GM06990 (cell line): ENCODE results near the gene MTA1.

Experiments
- DNase-seq: peaks from one replicate; pipeline ENCODE4 v3.0.0-alpha.2; 2011; ENCODE audit not compliant: insufficient read length; ENCODE audit errors: extremely low read depth
- H3K27me3 ChIP-seq: replicated peaks from 2 replicates; pipeline ENCODE4 v1.6.0; 2011; ENCODE audit warnings: low read length; ENCODE audit not compliant: control insufficient read depth, insufficient read depth
- H3K36me3 ChIP-seq: 2 replicates; pipeline ENCODE4 v1.5.1; 2011; ENCODE audit warnings: low read length; ENCODE audit not compliant: control insufficient read depth, insufficient read depth
- H3K4me3 ChIP-seq: replicated peaks from 2 replicates; pipeline ENCODE4 v1.5.1; 2011; ENCODE audit warnings: low read depth, mild to moderate bottlenecking, control low read depth, low read length
- CTCF ChIP-seq: IDR thresholded peaks from 2 replicates; pipeline ENCODE4 v1.5.1; 2011; ENCODE audit warnings: low read length, control low read depth, mild to moderate bottlenecking, inconsistent platforms; ENCODE audit not compliant: insufficient read depth, poor library complexity, severe bottlenecking

The MTA1 gene

GRCh38 chr14:105501504-105502291, 82.1 kb downstream of the MTA1 start:
- no peaks in the 10 kb centered on the region for H3K27me3 ChIP-seq
- peaks cover 5% of the 10 kb centered on the region for H3K36me3 ChIP-seq
- no peak overlapping the region for H3K4me3 ChIP-seq
- TF ChIP-seq CTCF: no peak
- DNase-seq: no peak

- no peak for TF ChIP-seq CTCF
- H3K36me3 ChIP-seq: peaks cover 2% of the 10 kb centered on the region
- no peak overlapping the region for H3K4me3 ChIP-seq
These were observed 83.0 kb downstream of the MTA1 start for GRCh38 chr14:105502446-105503295.

GRCh38 chr14:105503296-105503640, 83.6 kb downstream of the MTA1 start:
- H3K4me3 ChIP-seq: no peak overlapping the region
- no peaks in the 10 kb centered on the region for H3K27me3 ChIP-seq
- DNase-seq: no peak
- H3K36me3 ChIP-seq: peaks cover 2% of the 10 kb centered on the region
- TF ChIP-seq CTCF: no peak

More at GRCh38 chr14:105502446-105503295, 83.0 kb downstream of the MTA1 start:
- DNase-seq: peak; percentile 20
- H3K27me3 ChIP-seq: no peaks in the 10 kb centered on the region

- DNase-seq: no peak
- no peak for TF ChIP-seq CTCF
- Histone ChIP-seq H3K27me3 (no peaks in the 10 kb centered on the region), H3K4me3 (no peak overlapping the region), H3K36me3 (no peaks in the 10 kb centered on the region; the same call in 1 of the 2 replicates)
These were observed 84.5 kb downstream of the MTA1 start for GRCh38 chr14:105503935-105504692.

- no peak for DNase-seq
- Histone ChIP-seq H3K36me3 (no peaks in the 10 kb centered on the region), H3K27me3 (no peaks in the 10 kb centered on the region), H3K4me3 (no peak overlapping the region)
- no peak for TF ChIP-seq CTCF
These were observed 85.5 kb downstream of the MTA1 start for GRCh38 chr14:105505101-105505500.
